Measurements from ENCODE around the gene ZNG1E.
"Not testable (repeated sequence)": the region's sequence is repeated elsewhere in the genome, so short reads cannot be mapped to it uniquely, and the experiment has no call there.

GRCh38 chr9:65676389-65676788 is 661 bp downstream of the ZNG1E start:
- not testable (repeated sequence) for TF ChIP-seq CTCF (conservative IDR thresholded peaks at IDR 0.05; ENCODE audit: low read depth, low read length); POLR2A (IDR thresholded peaks at IDR 0.05; ENCODE audit: low read depth, low read length); CHD1 (IDR thresholded peaks at IDR 0.05; ENCODE audit: low read depth, low read length); MXI1 (IDR thresholded peaks at IDR 0.05; ENCODE audit: borderline replicate concordance, low read depth, low read length); USF2 (IDR thresholded peaks at IDR 0.05; ENCODE audit: low read depth, low read length); MAZ (IDR thresholded peaks at IDR 0.05; ENCODE audit: borderline replicate concordance, low read depth, low read length); CEBPB (IDR thresholded peaks at IDR 0.05; ENCODE audit: low read depth, low read length); SMC3 (IDR thresholded peaks at IDR 0.05; ENCODE audit: low read depth, low read length); MAFK (IDR thresholded peaks at IDR 0.05; ENCODE audit: low read depth, low read length)
